HFFc6 (cell line): ENCODE results near the gene AMER3. TPM values are rescaled to one million over a fixed set of nuclear protein-coding genes. Genes with fewer than 3 reads are reported as not detected.

Experiments used
- DNase-seq: peaks from one replicate; pipeline ENCODE4 v3.0.0-alpha.2; 2018
- H3K27ac Mint-ChIP-seq: 2 replicates; pipeline ENCODE4 v1.8.0; 2020; ENCODE audit warnings: mild to moderate bottlenecking, mixed read lengths
- H3K27me3 Mint-ChIP-seq: 2 replicates; pipeline ENCODE4 v1.8.0; 2021; ENCODE audit warnings: mild to moderate bottlenecking, moderate library complexity, mixed read lengths; ENCODE audit not compliant: insufficient read depth
- H3K36me3 Mint-ChIP-seq: 2 replicates; pipeline ENCODE4 v1.8.0; 2021; ENCODE audit warnings: low read depth, mixed read lengths
- H3K4me1 Mint-ChIP-seq: 2 replicates; pipeline ENCODE4 v1.8.0; 2020; ENCODE audit warnings: low read depth, mixed read lengths
- H3K4me3 Mint-ChIP-seq: 2 replicates; pipeline ENCODE4 v1.8.0; 2020; ENCODE audit warnings: mild to moderate bottlenecking, moderate library complexity, mixed read lengths
- H3K9me3 Mint-ChIP-seq: 2 replicates; pipeline ENCODE4 v1.8.0; 2020; ENCODE audit warnings: mild to moderate bottlenecking, mixed read lengths
- CTCF ChIP-seq: fragments of 200-600 bp; sonication (generic); IDR thresholded peaks from 2 replicates; pipeline ENCODE4 v1.5.0; 2021; ENCODE audit warnings: antibody characterized with exemption, mild to moderate bottlenecking
- total RNA-seq, 6 experiments: library from RNA; stranded (reverse); fragmentation: NEBNext Ultra II Directional; extraction: Animal tissue kit (Norgen Biotek cat#: 25700); gene quantifications; 2 replicates in 1 of 6; 3 replicates in 5 of 6; pipeline ENCODE4 v1.2.3, GENCODE V29; 2021

AMER3 gene
- total RNA-seq, 6 experiments from 2014 or later = not detected

GRCh38 chr2:130790312-130790711, 35.0 kb downstream of the AMER3 start:
- H3K36me3 Mint-ChIP-seq = no peaks in the 10 kb centered on the region
- H3K9me3 Mint-ChIP-seq = no peaks in the 10 kb centered on the region
- H3K27ac Mint-ChIP-seq = no peak overlapping the region
- no peak for DNase-seq
- TF ChIP-seq CTCF = no peak
- H3K4me1 Mint-ChIP-seq = no peaks in the 10 kb centered on the region
- peaks cover 2% of the 10 kb centered on the region for H3K27me3 Mint-ChIP-seq
- no peak overlapping the region for H3K4me3 Mint-ChIP-seq

- TF ChIP-seq CTCF = no peak
- Mint-ChIP-seq H3K9me3 (no peaks in the 10 kb centered on the region), H3K4me1 (no peaks in the 10 kb centered on the region), H3K4me3 (no peak overlapping the region), H3K27me3 (peaks cover 2% of the 10 kb centered on the region), H3K27ac (no peak overlapping the region), H3K36me3 (no peaks in the 10 kb centered on the region)
- no peak for DNase-seq
Observed at GRCh38 chr2:130790804-130791616, 35.7 kb downstream of the AMER3 start.

GRCh38 chr2:130791617-130791939, 36.2 kb downstream of the AMER3 start:
- no peaks in the 10 kb centered on the region for H3K9me3 Mint-ChIP-seq
- H3K27me3 Mint-ChIP-seq = peaks cover 2% of the 10 kb centered on the region
- DNase-seq = no peak
- no peak overlapping the region for H3K4me3 Mint-ChIP-seq
- no peak overlapping the region for H3K27ac Mint-ChIP-seq
- no peak for TF ChIP-seq CTCF
- no peaks in the 10 kb centered on the region for H3K4me1 Mint-ChIP-seq
- no peaks in the 10 kb centered on the region for H3K36me3 Mint-ChIP-seq

GRCh38 chr2:130795431-130795830, 40.1 kb downstream of the AMER3 start:
- peaks cover 9% of the 10 kb centered on the region for H3K27me3 Mint-ChIP-seq
- no peak overlapping the region for H3K27ac Mint-ChIP-seq
- TF ChIP-seq CTCF = no peak
- no peak overlapping the region for H3K4me3 Mint-ChIP-seq
- H3K9me3 Mint-ChIP-seq = no peaks in the 10 kb centered on the region
- no peaks in the 10 kb centered on the region for H3K36me3 Mint-ChIP-seq
- no peak for DNase-seq
- peaks cover 5% of the 10 kb centered on the region for H3K4me1 Mint-ChIP-seq

- H3K9me3 Mint-ChIP-seq = no peaks in the 10 kb centered on the region
- no peak for TF ChIP-seq CTCF
- no peak overlapping the region for H3K27ac Mint-ChIP-seq
- peaks cover 5% of the 10 kb centered on the region for H3K4me1 Mint-ChIP-seq
- no peak overlapping the region for H3K4me3 Mint-ChIP-seq
- no peak for DNase-seq
- H3K27me3 Mint-ChIP-seq = peaks cover 10% of the 10 kb centered on the region
- no peaks in the 10 kb centered on the region for H3K36me3 Mint-ChIP-seq
Observed at GRCh38 chr2:130796290-130796689, 41.0 kb downstream of the AMER3 start.
